Peyer's patch (tissue), 4 donors: ENCODE measurements around the gene SIM1. TPM values are rescaled to one million over a fixed set of nuclear protein-coding genes. Genes with fewer than 3 reads are reported as not detected.

Experiments used
- DNase-seq, 3 donors: peaks; one replicate each; pipeline ENCODE4 v3.0.0-alpha.2; 2017 to 2019
- H3K27ac ChIP-seq, 4 donors: fragments of 200-600 bp; sonication (generic); one replicate each; pipeline ENCODE4 v1.5.1; 2016 to 2019
- H3K27me3 ChIP-seq, 2 donors: fragments of 200-600 bp; sonication (generic); one replicate each; pipeline ENCODE4 v1.5.1; 2019
- H3K36me3 ChIP-seq, 3 donors: fragments of 200-600 bp; sonication (generic); one replicate each; pipeline ENCODE4 v1.5.1; 2016 to 2019
- H3K4me1 ChIP-seq, 4 donors: fragments of 200-600 bp; sonication (generic); one replicate each; pipeline ENCODE4 v1.5.1; 2016 to 2019
- H3K4me3 ChIP-seq, 4 donors: fragments of 200-600 bp; sonication (generic); 1 replicate in 3 of 4; 2 replicates in 1 of 4; pipeline ENCODE4 v1.5.1; 2016 to 2019; ENCODE audit warnings: mild to moderate bottlenecking in 1 of 4
- H3K9me3 ChIP-seq, 4 donors: fragments of 200-600 bp; sonication (generic); one replicate each; pipeline ENCODE4 v1.5.1; 2016 to 2019; ENCODE audit warnings: mild to moderate bottlenecking in 1 of 4
- POLR2A ChIP-seq, 2 donors: fragments of 450-650 bp; IDR thresholded peaks; one replicate each; pipeline ENCODE4 v1.5.1; 2017; ENCODE audit warnings: antibody characterized with exemption in 2 of 2, mild to moderate bottlenecking in 2 of 2, moderate library complexity in 2 of 2
- total RNA-seq, 4 donors: library from RNA; depleted of rRNA; stranded (reverse); fragments of >200 nt; gene quantifications; one replicate each; pipeline ENCODE4 v1.1.0, GENCODE V29; 2016
- TF ChIP-seq, protein P1 (sequence below), 6 experiments: fragments of 450-650 bp in 4 of 6; fragments of 200-600 bp in 2 of 6; sonication (generic) in 1 of 6; IDR thresholded peaks; one replicate each; pipeline ENCODE4 v1.5.1; 2017 to 2019; ENCODE audit warnings: antibody characterized with exemption in 6 of 6, mild to moderate bottlenecking in 3 of 6, moderate library complexity in 1 of 6

SIM1 gene
- total RNA-seq, 4 donors from 2014 or later, result 0.13 TPM; not detected in 3

DNA sequence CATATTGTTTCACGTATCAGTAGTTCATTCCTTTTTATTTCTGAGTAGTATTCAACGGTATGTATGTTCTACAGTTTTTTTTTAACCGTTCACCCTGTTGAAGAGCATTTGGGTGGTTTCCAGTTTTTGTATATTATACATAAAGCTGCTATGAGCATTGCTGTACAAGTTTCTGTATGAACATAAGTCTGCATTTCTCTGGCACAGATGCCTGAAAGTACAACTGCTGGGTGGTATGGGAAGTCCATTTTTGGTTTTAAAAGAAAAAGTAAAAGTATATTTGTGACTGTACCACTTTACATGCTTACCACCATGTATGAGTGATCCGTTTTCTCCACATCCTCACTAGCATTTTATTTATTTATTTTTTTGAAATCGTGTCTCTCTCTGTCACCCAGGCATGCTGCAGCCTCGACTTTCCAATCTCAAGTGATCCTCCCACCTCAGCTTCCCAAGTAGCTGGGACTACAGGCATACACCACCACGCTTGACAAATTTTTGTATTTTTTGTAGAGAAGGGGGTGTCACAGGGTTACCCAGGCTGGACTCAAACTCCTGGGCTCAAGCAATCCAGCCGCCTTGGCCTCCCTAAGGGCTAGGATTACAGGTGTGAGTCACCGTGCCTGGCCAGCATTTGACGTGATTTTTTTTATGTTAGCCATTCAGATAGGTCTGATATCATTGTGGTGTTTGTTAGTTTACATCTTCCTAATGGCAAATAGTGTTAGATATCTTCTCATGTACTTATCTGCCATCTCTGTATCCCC, 11.0 kb upstream of the SIM1 start:
- H3K27me3 ChIP-seq, result peaks cover 5 to 6% of the 10 kb centered on the region in 2 donors
- H3K4me3 ChIP-seq, result no peak overlapping the region
- H3K9me3 ChIP-seq, result no peaks in the 10 kb centered on the region
- no peak for DNase-seq
- H3K36me3 ChIP-seq, result no peaks in the 10 kb centered on the region
- TF ChIP-seq, protein P1, sequence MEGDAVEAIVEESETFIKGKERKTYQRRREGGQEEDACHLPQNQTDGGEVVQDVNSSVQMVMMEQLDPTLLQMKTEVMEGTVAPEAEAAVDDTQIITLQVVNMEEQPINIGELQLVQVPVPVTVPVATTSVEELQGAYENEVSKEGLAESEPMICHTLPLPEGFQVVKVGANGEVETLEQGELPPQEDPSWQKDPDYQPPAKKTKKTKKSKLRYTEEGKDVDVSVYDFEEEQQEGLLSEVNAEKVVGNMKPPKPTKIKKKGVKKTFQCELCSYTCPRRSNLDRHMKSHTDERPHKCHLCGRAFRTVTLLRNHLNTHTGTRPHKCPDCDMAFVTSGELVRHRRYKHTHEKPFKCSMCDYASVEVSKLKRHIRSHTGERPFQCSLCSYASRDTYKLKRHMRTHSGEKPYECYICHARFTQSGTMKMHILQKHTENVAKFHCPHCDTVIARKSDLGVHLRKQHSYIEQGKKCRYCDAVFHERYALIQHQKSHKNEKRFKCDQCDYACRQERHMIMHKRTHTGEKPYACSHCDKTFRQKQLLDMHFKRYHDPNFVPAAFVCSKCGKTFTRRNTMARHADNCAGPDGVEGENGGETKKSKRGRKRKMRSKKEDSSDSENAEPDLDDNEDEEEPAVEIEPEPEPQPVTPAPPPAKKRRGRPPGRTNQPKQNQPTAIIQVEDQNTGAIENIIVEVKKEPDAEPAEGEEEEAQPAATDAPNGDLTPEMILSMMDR (IDR thresholded peaks at IDR 0.05), result no peak
- no peak for TF ChIP-seq POLR2A (IDR thresholded peaks at IDR 0.05)
- no peak overlapping the region for H3K27ac ChIP-seq
- no peaks in the 10 kb centered on the region for H3K4me1 ChIP-seq

DNA sequence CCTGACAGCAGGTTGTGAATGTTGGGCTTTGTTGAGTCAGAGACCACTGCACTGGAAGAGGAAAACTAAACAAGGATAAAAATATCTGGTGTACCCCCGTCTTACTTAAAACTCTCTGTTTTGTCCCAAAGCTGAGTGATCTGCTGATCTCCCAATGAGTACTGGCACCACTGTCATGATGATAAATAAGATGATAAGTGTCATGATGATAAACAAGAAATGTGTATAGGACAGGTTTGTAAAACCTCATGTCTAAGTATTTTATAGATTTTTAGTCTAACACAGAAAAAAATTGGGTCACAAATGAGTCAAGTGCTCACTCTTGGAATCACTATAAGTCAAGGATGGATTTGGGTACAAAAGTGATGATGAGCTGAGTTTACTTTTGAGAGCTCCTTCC, 8.5 kb upstream of the SIM1 start:
- H3K36me3 ChIP-seq, result no peaks in the 10 kb centered on the region
- no peak overlapping the region for H3K27ac ChIP-seq
- H3K9me3 ChIP-seq, result no peaks in the 10 kb centered on the region
- no peak for TF ChIP-seq POLR2A (IDR thresholded peaks at IDR 0.05)
- TF ChIP-seq, protein P1 (IDR thresholded peaks at IDR 0.05), result no peak
- no peak overlapping the region for H3K4me3 ChIP-seq
- DNase-seq, result no peak
- H3K4me1 ChIP-seq, result no peaks in the 10 kb centered on the region
- peaks cover 5 to 16% of the 10 kb centered on the region in 2 donors for H3K27me3 ChIP-seq

DNA sequence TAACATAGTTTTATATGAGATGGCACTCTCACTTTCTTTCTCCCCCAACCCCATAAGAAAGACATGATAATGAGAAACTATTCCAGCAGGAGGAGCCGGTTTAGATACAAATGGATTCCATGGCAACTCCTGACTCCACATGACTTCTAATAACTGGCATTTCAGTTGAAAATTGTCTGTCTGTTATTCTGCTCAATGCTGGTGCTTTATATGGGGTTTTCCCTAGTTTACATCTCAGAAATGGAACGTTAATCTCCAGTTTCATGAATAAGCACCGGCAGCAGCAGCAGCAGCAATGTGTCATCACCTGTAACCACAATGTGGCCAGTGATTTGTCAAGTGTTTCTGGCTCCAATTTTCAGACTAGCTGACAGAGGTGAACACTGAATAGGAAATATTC, 8.0 kb upstream of the SIM1 start:
- Histone ChIP-seq H3K4me3 (no peak overlapping the region), H3K4me1 (no peaks in the 10 kb centered on the region), H3K27ac (no peak overlapping the region), H3K36me3 (no peaks in the 10 kb centered on the region), H3K9me3 (no peaks in the 10 kb centered on the region), H3K27me3 (peaks cover 5 to 20% of the 10 kb centered on the region in 2 donors)
- TF ChIP-seq, protein P1 (IDR thresholded peaks at IDR 0.05), result no peak
- no peak for TF ChIP-seq POLR2A (IDR thresholded peaks at IDR 0.05)
- DNase-seq, result no peak

DNA sequence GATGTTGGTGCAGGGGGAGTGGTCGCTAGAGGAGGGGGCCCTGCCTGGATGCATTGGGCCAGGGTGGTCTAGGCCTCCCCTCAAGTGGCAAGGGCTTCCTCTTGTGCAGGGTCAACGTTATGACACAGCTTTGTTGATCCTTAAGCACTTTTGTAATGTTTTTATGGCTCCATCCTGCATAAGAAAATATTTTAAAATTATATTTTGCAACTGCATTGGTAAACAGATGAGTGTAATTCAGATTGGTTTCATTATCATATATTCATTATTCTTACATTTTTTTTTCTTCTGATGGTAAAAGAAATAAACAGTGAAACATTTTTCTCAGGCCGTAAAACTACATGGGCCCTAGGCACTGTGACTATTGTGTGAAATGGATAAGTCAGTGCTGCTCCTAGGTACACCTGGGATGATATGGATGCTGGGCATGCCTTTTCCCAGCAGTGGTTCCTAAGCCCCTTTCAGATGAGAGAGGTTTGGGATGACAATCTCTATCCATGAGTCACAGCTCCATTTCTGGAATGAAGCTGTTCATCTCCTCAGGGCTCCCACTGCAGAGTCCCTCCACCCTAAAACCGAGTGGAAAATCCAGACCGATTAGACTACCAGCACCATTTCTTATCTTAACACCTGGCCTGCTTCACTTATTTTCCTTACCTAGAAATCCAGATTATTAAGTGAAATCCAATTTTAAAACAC, 5.8 kb upstream of the SIM1 start:
- no peaks in the 10 kb centered on the region for H3K4me1 ChIP-seq
- no peak overlapping the region for H3K4me3 ChIP-seq
- no peak overlapping the region for H3K27ac ChIP-seq
- no peaks in the 10 kb centered on the region for H3K36me3 ChIP-seq
- peaks cover 5 to 41% of the 10 kb centered on the region in 2 donors for H3K27me3 ChIP-seq
- DNase-seq, result no peak
- TF ChIP-seq POLR2A (IDR thresholded peaks at IDR 0.05), result no peak
- TF ChIP-seq, protein P1 (IDR thresholded peaks at IDR 0.05), result no peak
- no peaks in the 10 kb centered on the region for H3K9me3 ChIP-seq

DNA sequence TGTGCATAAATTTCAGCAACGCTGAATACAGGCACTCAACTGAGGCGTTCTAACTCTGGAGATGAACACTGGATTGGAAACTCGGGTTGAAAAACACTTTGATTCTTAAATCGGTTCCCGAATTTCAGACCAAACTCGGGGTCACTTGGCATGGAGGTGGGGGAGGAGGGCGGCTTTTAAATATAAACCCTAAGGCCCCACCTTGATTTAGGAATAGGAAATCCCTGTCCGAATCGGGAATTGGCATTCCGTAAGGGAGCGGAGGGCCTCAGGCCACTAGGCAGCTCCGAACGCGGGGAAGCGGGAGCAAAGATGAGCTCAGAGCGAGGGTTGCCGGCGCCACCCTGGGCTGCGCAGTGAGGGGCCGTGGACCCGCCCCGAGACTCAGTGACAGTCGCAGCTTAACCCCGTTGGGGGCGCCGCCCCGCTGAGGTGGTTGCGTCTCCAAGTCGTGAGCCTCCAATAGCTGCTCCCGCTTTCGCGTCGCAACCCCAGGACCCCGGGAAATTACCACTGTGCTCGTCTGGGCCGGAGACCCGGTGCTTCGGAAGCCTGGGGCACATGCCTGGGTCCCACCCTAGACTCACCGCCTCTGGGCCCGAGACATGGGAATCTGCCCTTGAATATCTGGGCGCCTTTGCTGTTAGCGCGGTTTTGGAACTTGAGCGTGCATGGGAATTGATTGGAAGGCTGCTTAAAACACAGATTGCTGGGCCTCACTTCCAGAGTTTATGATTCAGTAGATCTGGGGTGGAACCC, 4.6 kb upstream of the SIM1 start:
- DNase-seq, result no peak
- H3K4me3 ChIP-seq, result no peak overlapping the region
- TF ChIP-seq, protein P1 (IDR thresholded peaks at IDR 0.05), result no peak
- TF ChIP-seq POLR2A (IDR thresholded peaks at IDR 0.05), result no peak
- no peak overlapping the region for H3K27ac ChIP-seq
- H3K4me1 ChIP-seq, result peaks cover 0 to 11% (median 0%) of the 10 kb centered on the region in 4 donors
- peaks cover 0 to 6% (median 0%) of the 10 kb centered on the region in 4 donors for H3K9me3 ChIP-seq
- H3K27me3 ChIP-seq, result peaks cover 5 to 53% of the 10 kb centered on the region in 2 donors
- no peaks in the 10 kb centered on the region for H3K36me3 ChIP-seq
